ENCODE measurements around the gene ALKBH7.
"Not testable (repeated sequence)": the region's sequence is repeated elsewhere in the genome, so short reads cannot be mapped to it uniquely, and the experiment has no call there.

GRCh38 chr19:6360445-6360844, 12.1 kb upstream of the ALKBH7 start:
- not testable (repeated sequence) for TF ChIP-seq CTCF (conservative IDR thresholded peaks at IDR 0.05; ENCODE audit: low read depth, low read length); EZH2 (IDR thresholded peaks at IDR 0.05; ENCODE audit: low read length, unreplicated experiment)

Measured in PC-3 (cell line).